ENCODE measurements around the gene PCDHA11.
"Not testable (repeated sequence)": the region's sequence is repeated elsewhere in the genome, so short reads cannot be mapped to it uniquely, and the experiment has no call there.

The PCDHA11 gene

GRCh38 chr5:140868721-140869554 lies at the start of gene PCDHA11:
TSS of gene PCDHA11 (plus strand) at chr5:140868957. CDS start at chr5:140869104, 147 bp downstream.
- peak in 2 of 56 donors; percentile 19 to 26 for DNase-seq

GRCh38 chr5:140821375-140822280 lies 47.1 kb upstream of the PCDHA11 start, which contains the start of gene PCDHA5:
TSS of gene PCDHA5 (plus strand) at chr5:140821613.
- DNase-seq: peak in 3 of 56 donors; percentile 15 to 63 (median 18)

GRCh38 chr5:140822281-140822629 lies 46.5 kb upstream of the PCDHA11 start:
- DNase-seq: no peak

- not testable (repeated sequence) for DNase-seq
These were observed 45.8 kb upstream of the PCDHA11 start for GRCh38 chr5:140822969-140823368.

- no peak for DNase-seq
These were observed 45.3 kb upstream of the PCDHA11 start for GRCh38 chr5:140823475-140823874.

GRCh38 chr5:140827704-140828361 lies 40.9 kb upstream of the PCDHA11 start, which contains the start of gene PCDHA6:
TSS of gene PCDHA6 (plus strand) at chr5:140827960. CDS start at chr5:140828092, 132 bp downstream.
- DNase-seq: no peak

GRCh38 chr5:140828362-140828737 lies 40.4 kb upstream of the PCDHA11 start:
- no peak for DNase-seq

GRCh38 chr5:140829511-140830501 lies 39.0 kb upstream of the PCDHA11 start:
- DNase-seq: not testable (repeated sequence)

GRCh38 chr5:140833993-140834392 lies 34.8 kb upstream of the PCDHA11 start, which contains the start of gene PCDHA7:
TSS of gene PCDHA7 (plus strand) at chr5:140834269. CDS start at chr5:140834384, 115 bp downstream.
- DNase-seq: no peak

GRCh38 chr5:140834439-140835008 lies 34.2 kb upstream of the PCDHA11 start:
- not testable (repeated sequence) for DNase-seq

- DNase-seq: no peak
These were observed 32.9 kb upstream of the PCDHA11 start for GRCh38 chr5:140835622-140836510.

GRCh38 chr5:140840978-140841962 lies 27.5 kb upstream of the PCDHA11 start, which contains the start of gene PCDHA8:
TSS of gene PCDHA8 (plus strand) at chr5:140841187. CDS start at chr5:140841322, 135 bp downstream.
- DNase-seq: peak in 7 of 56 donors; percentile 9 to 49 (median 20)

- DNase-seq: no peak
These were observed 25.7 kb upstream of the PCDHA11 start for GRCh38 chr5:140842798-140843733.

GRCh38 chr5:140848139-140849102 lies 20.3 kb upstream of the PCDHA11 start, which contains the start of gene PCDHA9:
TSS of gene PCDHA9 (plus strand) at chr5:140848382. CDS start at chr5:140848496, 114 bp downstream.
- DNase-seq: not testable (repeated sequence)

Data from nucleus accumbens (tissue), 56 donors.